ENCODE results near the gene NEUROD6. TPM values are rescaled to one million over a fixed set of nuclear protein-coding genes. Genes with fewer than 3 reads are reported as not detected.

Gene NEUROD6
- total and polyA plus RNA-seq, 9 donors = 0.04 to 0.21 (median 0.09) TPM; not detected in 3

- Histone ChIP-seq H3K9me3 (replicated peaks; ENCODE audit: control insufficient read depth, low read depth, low read length) (no peaks in the 10 kb centered on the region), H3K27ac (ENCODE audit: low read length) (peak overlapping the region; percentile 84)
- DNase-seq = peak; percentile 96
Observed at GRCh38 chr7:31311552-31311951, 29.0 kb downstream of the NEUROD6 start.

GRCh38 chr7:31310321-31310935 lies 30.1 kb downstream of the NEUROD6 start:
- WGBS (ENCODE audit: insufficient coverage) = no CpG with 5 or more reads among the region's 4 CpGs
- H3K4me1 ChIP-seq (ENCODE audit: control insufficient read depth, insufficient read depth, low read length) = peaks cover 10% of the 10 kb centered on the region
- H3K27me3 ChIP-seq (ENCODE audit: control insufficient read depth, insufficient read depth, low read length) = no peaks in the 10 kb centered on the region
- no peak overlapping the region for H3K4me3 ChIP-seq (ENCODE audit: low read length)
- peak; percentile 82 for DNase-seq
- peak overlapping the region; percentile 84 for H3K27ac ChIP-seq (ENCODE audit: low read length)
- no peaks in the 10 kb centered on the region for H3K9me3 ChIP-seq (replicated peaks; ENCODE audit: control insufficient read depth, low read depth, low read length)
- no peaks in the 10 kb centered on the region for H3K36me3 ChIP-seq (ENCODE audit: control insufficient read depth, insufficient read depth, low read length)

More at GRCh38 chr7:31311552-31311951, 29.0 kb downstream of the NEUROD6 start:
- H3K4me3 ChIP-seq (ENCODE audit: low read length) = no peak overlapping the region
- no peaks in the 10 kb centered on the region for H3K27me3 ChIP-seq (ENCODE audit: control insufficient read depth, insufficient read depth, low read length)
- WGBS (ENCODE audit: insufficient coverage) = 8% methylated on average over 6 of the region's 6 CpGs
- H3K36me3 ChIP-seq (ENCODE audit: control insufficient read depth, insufficient read depth, low read length) = no peaks in the 10 kb centered on the region
- H3K4me1 ChIP-seq (ENCODE audit: control insufficient read depth, insufficient read depth, low read length) = peaks cover 10% of the 10 kb centered on the region

GRCh38 chr7:31309407-31309806 lies 31.1 kb downstream of the NEUROD6 start:
- Histone ChIP-seq H3K27ac (ENCODE audit: low read length) (peak overlapping the region; percentile 31), H3K9me3 (replicated peaks; ENCODE audit: control insufficient read depth, low read depth, low read length) (no peaks in the 10 kb centered on the region), H3K4me3 (ENCODE audit: low read length) (no peak overlapping the region), H3K36me3 (ENCODE audit: control insufficient read depth, insufficient read depth, low read length) (no peaks in the 10 kb centered on the region), H3K27me3 (ENCODE audit: control insufficient read depth, insufficient read depth, low read length) (no peaks in the 10 kb centered on the region), H3K4me1 (ENCODE audit: control insufficient read depth, insufficient read depth, low read length) (peaks cover 15% of the 10 kb centered on the region)
- no peak for DNase-seq
- WGBS (ENCODE audit: insufficient coverage) = no CpG with 5 or more reads among the region's 4 CpGs

- no CpG with 5 or more reads among the region's 5 CpGs for WGBS (ENCODE audit: insufficient coverage)
- no peaks in the 10 kb centered on the region for H3K27me3 ChIP-seq (ENCODE audit: control insufficient read depth, insufficient read depth, low read length)
- DNase-seq = no peak
Observed at GRCh38 chr7:31308652-31309051, 31.9 kb downstream of the NEUROD6 start.

DNA sequence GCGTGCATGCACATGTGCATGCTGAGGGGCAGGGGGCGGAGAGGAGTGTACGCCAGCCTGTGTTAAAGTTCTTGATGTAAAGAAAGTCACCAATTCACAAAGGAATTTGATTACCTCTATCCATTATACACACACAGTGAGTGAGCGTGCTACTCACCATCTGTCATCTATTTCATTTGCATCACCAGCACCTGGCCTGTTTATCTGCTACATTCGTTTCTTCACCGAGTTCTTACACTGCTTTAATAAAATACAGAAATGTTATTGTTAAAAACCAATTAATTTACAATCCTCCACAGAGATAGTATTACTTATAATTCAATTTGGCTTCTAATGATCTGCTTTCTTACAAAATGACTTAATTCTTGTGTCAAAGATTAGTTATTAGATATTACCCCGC lies 32.6 kb downstream of the NEUROD6 start:
- no peak overlapping the region for H3K27ac ChIP-seq (ENCODE audit: low read length)
- no CpG with 5 or more reads among the region's 7 CpGs for WGBS (ENCODE audit: insufficient coverage)
- no peak overlapping the region for H3K4me3 ChIP-seq (ENCODE audit: low read length)
- no peaks in the 10 kb centered on the region for H3K9me3 ChIP-seq (replicated peaks; ENCODE audit: control insufficient read depth, low read depth, low read length)
- no peak for DNase-seq
- H3K4me1 ChIP-seq (ENCODE audit: control insufficient read depth, insufficient read depth, low read length) = peaks cover 15% of the 10 kb centered on the region
- H3K36me3 ChIP-seq (ENCODE audit: control insufficient read depth, insufficient read depth, low read length) = no peaks in the 10 kb centered on the region
- H3K27me3 ChIP-seq (ENCODE audit: control insufficient read depth, insufficient read depth, low read length) = no peaks in the 10 kb centered on the region

More at GRCh38 chr7:31308652-31309051, 31.9 kb downstream of the NEUROD6 start:
- H3K27ac ChIP-seq (ENCODE audit: low read length) = no peak overlapping the region
- no peaks in the 10 kb centered on the region for H3K9me3 ChIP-seq (replicated peaks; ENCODE audit: control insufficient read depth, low read depth, low read length)
- H3K4me3 ChIP-seq (ENCODE audit: low read length) = no peak overlapping the region
- no peaks in the 10 kb centered on the region for H3K36me3 ChIP-seq (ENCODE audit: control insufficient read depth, insufficient read depth, low read length)
- peaks cover 15% of the 10 kb centered on the region for H3K4me1 ChIP-seq (ENCODE audit: control insufficient read depth, insufficient read depth, low read length)

DNA sequence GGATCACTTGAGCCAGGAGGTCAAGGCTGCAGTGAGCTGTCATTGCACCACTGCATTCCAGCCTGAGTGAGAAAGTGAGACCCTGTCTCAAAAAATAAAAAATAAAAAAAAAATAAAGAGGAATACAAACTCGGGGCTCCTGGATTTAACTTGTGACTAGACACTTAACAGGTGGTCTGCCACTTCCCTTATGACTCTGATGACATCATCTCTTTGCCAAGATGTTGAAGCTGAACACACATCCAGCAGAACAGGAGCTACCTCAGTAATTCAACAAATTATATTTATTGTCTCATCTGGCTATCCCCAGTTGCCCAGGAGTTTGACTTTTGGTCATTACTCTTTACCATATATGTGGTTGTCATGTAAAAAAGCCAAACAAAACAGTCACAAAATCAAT lies 35.3 kb downstream of the NEUROD6 start:
- Histone ChIP-seq H3K36me3 (ENCODE audit: control insufficient read depth, insufficient read depth, low read length) (no peaks in the 10 kb centered on the region), H3K27ac (ENCODE audit: low read length) (no peak overlapping the region), H3K27me3 (ENCODE audit: control insufficient read depth, insufficient read depth, low read length) (no peaks in the 10 kb centered on the region), H3K4me1 (ENCODE audit: control insufficient read depth, insufficient read depth, low read length) (peaks cover 6% of the 10 kb centered on the region), H3K4me3 (ENCODE audit: low read length) (no peak overlapping the region), H3K9me3 (replicated peaks; ENCODE audit: control insufficient read depth, low read depth, low read length) (no peaks in the 10 kb centered on the region)
- WGBS (ENCODE audit: insufficient coverage) = no CpG with 5 or more reads among the region's 1 CpG
- DNase-seq = no peak

GRCh38 chr7:31304446-31304845 lies 36.1 kb downstream of the NEUROD6 start:
- DNase-seq = peak; percentile 83
- H3K4me1 ChIP-seq (ENCODE audit: control insufficient read depth, insufficient read depth, low read length) = peaks cover 6% of the 10 kb centered on the region
- no CpG with 5 or more reads among the region's 4 CpGs for WGBS (ENCODE audit: insufficient coverage)
- H3K9me3 ChIP-seq (replicated peaks; ENCODE audit: control insufficient read depth, low read depth, low read length) = no peaks in the 10 kb centered on the region
- no peak overlapping the region for H3K4me3 ChIP-seq (ENCODE audit: low read length)
- H3K36me3 ChIP-seq (ENCODE audit: control insufficient read depth, insufficient read depth, low read length) = no peaks in the 10 kb centered on the region
- H3K27ac ChIP-seq (ENCODE audit: low read length) = no peak overlapping the region
- no peaks in the 10 kb centered on the region for H3K27me3 ChIP-seq (ENCODE audit: control insufficient read depth, insufficient read depth, low read length)

DNA sequence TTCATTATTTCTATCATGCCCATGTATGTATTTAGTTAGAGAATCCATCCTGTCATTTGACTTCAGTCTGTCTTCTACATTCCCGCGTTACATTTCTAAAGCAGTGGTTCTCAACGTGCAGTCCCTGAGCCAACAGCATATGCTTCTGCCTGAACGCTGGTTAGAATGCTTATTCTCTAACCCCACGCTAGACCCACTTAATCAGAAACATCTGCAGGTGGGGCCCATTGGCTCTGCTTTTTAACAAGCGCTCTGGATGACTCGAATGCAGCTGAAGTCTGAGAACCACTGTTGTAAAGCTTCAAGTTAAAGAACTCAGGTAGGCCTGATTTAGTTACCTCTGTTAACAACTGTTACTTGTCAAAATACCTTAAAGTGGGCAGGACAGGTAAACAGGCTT lies 38.2 kb downstream of the NEUROD6 start:
- H3K36me3 ChIP-seq (ENCODE audit: control insufficient read depth, insufficient read depth, low read length) = no peaks in the 10 kb centered on the region
- 13% methylated on average over 7 of the region's 7 CpGs for WGBS (ENCODE audit: insufficient coverage)
- no peak overlapping the region for H3K27ac ChIP-seq (ENCODE audit: low read length)
- peaks cover 5% of the 10 kb centered on the region for H3K4me1 ChIP-seq (ENCODE audit: control insufficient read depth, insufficient read depth, low read length)
- no peaks in the 10 kb centered on the region for H3K9me3 ChIP-seq (replicated peaks; ENCODE audit: control insufficient read depth, low read depth, low read length)
- no peak overlapping the region for H3K4me3 ChIP-seq (ENCODE audit: low read length)
- DNase-seq = peak; percentile 90
- H3K27me3 ChIP-seq (ENCODE audit: control insufficient read depth, insufficient read depth, low read length) = no peaks in the 10 kb centered on the region

DNA sequence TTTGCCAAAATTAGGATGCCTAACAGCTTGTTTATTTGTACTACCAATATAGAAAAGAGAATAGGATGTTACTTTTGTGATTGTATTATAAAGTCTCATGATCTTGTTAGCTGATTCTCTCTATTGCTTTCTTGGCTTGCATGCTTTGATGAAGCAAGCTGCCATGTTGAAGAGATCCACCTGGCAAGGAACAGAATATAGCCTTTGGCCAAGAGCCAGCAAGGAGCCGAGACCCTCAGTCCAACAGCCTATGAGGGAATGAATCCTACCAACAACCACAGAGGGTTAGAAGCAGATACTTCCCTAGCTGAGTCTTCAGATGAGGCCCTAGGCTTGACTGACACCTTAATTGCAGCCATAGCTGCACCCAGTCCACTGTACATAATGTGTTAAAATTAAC lies 41.2 kb downstream of the NEUROD6 start:
- H3K4me1 ChIP-seq (ENCODE audit: control insufficient read depth, insufficient read depth, low read length) = no peaks in the 10 kb centered on the region
- H3K9me3 ChIP-seq (replicated peaks; ENCODE audit: control insufficient read depth, low read depth, low read length) = no peaks in the 10 kb centered on the region
- WGBS (ENCODE audit: insufficient coverage) = no CpG with 5 or more reads among the region's 1 CpG
- no peak overlapping the region for H3K4me3 ChIP-seq (ENCODE audit: low read length)
- H3K27ac ChIP-seq (ENCODE audit: low read length) = no peak overlapping the region
- no peaks in the 10 kb centered on the region for H3K27me3 ChIP-seq (ENCODE audit: control insufficient read depth, insufficient read depth, low read length)
- DNase-seq = no peak
- H3K36me3 ChIP-seq (ENCODE audit: control insufficient read depth, insufficient read depth, low read length) = no peaks in the 10 kb centered on the region

- WGBS (ENCODE audit: insufficient coverage) = 88% methylated on average over 1 of the region's 2 CpGs
- H3K36me3 ChIP-seq (ENCODE audit: control insufficient read depth, insufficient read depth, low read length) = no peaks in the 10 kb centered on the region
- no peaks in the 10 kb centered on the region for H3K27me3 ChIP-seq (ENCODE audit: control insufficient read depth, insufficient read depth, low read length)
- no peaks in the 10 kb centered on the region for H3K4me1 ChIP-seq (ENCODE audit: control insufficient read depth, insufficient read depth, low read length)
- no peaks in the 10 kb centered on the region for H3K9me3 ChIP-seq (replicated peaks; ENCODE audit: control insufficient read depth, low read depth, low read length)
- DNase-seq = no peak
- H3K27ac ChIP-seq (ENCODE audit: low read length) = no peak overlapping the region
- no peak overlapping the region for H3K4me3 ChIP-seq (ENCODE audit: low read length)
Observed at GRCh38 chr7:31290601-31291000, 49.9 kb downstream of the NEUROD6 start.
